IPS-NIHi7 (cell line): ENCODE results near the gene MAML1.
"Not testable (repeated sequence)": the region's sequence is repeated elsewhere in the genome, so short reads cannot be mapped to it uniquely, and the experiment has no call there.

Experiments used
- DNase-seq: peaks from one replicate; pipeline ENCODE4 v3.0.0; 2012; ENCODE audit warnings: mixed read lengths; ENCODE audit errors: extremely low spot score

Gene MAML1

DNA sequence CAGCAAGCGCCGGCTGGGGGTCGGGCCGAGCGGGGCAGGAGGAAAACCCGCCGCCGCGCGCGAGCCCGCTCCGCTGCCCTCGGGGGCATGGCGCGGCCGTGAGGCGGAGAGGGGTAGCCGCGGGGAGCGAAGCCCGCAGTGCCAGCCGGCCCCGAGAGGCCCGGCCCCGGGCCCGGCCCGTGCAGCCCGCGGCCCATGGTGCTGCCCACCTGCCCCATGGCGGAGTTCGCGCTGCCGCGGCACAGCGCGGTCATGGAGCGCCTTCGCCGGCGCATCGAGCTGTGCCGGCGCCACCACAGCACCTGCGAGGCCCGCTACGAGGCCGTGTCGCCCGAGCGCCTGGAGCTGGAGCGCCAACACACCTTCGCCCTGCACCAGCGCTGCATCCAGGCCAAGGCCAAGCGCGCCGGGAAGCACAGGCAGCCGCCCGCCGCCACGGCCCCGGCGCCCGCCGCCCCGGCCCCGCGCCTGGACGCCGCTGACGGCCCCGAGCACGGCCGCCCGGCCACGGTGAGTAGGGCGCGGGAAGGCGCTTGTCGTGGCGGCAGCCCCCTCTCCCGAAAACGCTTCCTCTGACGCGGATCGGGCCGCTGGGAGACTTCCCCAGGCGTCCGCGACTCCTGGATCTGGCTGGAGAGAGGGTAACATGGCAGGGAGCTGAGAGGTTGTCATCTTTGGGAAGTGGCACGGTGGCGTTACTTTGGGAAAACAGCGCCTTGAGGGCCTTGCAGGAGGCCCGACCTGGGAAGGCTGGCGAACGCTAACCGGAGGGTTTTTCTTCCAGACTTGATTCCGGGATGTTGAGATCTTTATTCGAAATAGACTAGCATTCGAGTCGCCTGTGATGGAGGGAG is 523 bp downstream of the MAML1 start:
- DNase-seq, result peak; percentile 42

DNA sequence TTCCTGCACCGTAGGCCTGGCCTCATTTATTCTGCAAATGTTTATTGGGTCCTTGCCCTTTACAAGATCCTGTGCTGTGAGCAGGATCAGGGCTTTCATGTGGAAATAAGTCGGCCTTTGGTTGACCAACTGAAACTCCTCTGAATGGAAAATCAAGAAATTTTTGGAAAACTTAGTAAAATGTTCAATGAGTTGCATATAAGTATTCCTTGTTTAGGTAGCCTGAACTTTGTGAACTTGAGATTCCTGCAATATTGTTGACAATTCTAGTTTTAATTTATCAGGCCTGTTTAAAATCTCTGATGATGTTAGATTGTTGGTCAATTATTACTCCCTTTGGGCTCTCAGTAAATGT is 1.1 kb downstream of the MAML1 start:
- no peak for DNase-seq

DNA sequence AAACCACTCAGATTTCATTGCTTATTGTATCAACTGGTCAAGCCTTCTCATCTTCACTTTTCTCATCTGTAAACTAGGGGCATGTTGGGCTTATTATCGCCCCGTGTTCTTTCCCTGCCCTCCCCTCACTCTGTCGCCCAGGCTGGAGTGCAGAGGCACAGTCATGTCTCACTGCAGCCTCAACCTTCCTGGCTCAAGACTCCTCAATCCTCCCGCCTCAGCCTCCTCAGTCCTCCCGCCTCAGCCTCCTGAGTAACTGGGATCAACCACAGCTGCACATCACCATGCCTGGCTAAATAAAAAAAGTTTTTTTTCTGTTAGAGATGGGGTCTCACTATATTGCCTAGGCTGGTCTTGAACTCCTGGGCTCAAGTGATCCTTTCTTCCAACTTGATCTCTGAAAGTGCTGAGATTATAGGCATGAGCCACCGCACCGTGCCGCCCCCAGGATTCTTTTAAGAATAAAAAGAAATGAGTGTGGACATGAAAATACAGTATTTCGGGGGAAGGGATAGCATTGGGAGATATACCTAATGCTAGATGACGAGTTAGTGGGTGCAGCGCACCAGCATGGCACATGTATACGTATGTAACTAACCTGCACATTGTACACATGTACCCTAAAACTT is 2.0 kb downstream of the MAML1 start:
- no peak for DNase-seq

- no peak for DNase-seq
Measured at GRCh38 chr5:179738742-179739141, 6.1 kb downstream of the MAML1 start.

- not testable (repeated sequence) for DNase-seq
Measured at GRCh38 chr5:179744106-179744505, 11.5 kb downstream of the MAML1 start.

DNA sequence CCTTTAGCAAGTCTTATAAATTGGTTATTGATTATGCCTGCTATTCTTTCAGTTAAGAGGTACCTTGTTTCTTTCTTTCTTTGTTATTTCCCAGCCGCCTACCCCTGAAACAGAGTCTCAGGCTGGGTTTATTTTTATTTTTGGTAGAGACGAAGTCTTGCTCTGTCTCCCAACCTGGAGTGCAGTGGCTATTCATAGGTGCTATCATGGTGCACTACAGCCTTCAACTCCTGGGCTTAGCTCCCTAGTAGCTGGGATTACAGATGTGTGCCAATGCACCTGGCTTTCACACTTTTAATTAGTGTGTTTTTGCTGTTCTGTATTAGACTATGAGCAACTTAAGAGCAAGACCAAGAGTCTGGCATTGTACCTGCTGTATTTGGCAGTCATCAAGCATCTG is 14.2 kb downstream of the MAML1 start:
- DNase-seq, result no peak

DNA sequence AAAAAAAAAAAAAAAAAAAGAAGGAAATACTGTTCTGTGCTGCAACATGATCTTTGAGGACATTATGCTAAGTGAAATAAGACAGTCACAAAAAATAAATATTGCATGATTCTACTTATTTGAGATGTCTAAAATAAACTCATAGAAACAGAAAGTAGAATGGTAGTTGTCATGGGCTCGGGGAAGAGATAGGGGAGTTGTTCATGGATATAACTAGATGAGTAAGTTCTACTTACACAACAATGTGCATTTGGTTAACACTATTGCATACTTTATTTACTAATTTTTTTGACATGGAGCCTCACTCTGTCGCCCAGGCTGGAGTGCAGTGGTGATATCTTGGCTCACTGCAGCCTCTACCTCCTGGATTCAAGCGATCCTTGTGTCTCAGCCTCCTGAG is 15.2 kb downstream of the MAML1 start:
- DNase-seq, result no peak

GRCh38 chr5:179749857-179750508 is 17.4 kb downstream of the MAML1 start:
- DNase-seq, result no peak

DNA sequence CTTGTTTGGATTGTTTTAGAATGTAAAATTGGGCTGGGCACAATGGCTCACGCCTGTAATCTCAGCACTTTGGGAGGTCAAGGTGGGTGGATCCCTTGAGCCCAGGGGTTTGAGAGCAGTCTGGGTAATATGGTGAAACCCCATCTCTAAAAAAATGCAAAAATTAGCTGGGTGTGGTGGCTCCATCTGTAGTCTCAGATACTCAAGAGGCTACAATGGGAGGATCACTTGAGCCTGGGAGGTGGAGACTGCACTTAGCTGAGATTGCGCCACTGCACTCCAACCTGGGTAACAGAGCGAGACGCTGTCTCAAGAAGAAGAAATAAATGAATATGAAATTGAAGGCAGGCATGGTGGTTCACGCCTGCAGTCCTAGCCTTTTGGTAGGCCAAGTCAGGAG is 21.3 kb downstream of the MAML1 start:
- DNase-seq, result no peak

DNA sequence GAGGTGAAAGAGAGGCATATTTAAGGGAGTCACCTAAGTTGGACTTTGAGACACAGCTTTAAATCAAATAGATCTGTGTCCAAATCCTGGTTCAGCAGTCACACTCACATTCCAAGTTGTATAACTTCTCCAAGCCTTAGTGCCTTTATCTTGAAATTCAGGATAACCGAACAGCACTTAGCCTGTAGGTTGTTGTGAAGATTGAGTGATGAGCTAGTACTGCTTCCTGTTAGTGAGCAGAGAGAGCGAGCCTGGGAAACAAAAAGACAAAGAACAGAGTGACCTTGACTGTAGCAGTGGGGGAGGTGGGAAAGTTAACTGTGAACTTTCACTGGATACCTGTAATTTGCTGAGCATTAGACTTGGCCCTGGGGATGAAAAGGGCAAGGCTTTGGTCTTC is 22.4 kb downstream of the MAML1 start:
- peak; percentile 38 for DNase-seq

GRCh38 chr5:179758955-179759354 is 26.3 kb downstream of the MAML1 start:
- DNase-seq, result no peak

GRCh38 chr5:179759581-179760551 is 27.2 kb downstream of the MAML1 start:
- peak; percentile 10 for DNase-seq

DNA sequence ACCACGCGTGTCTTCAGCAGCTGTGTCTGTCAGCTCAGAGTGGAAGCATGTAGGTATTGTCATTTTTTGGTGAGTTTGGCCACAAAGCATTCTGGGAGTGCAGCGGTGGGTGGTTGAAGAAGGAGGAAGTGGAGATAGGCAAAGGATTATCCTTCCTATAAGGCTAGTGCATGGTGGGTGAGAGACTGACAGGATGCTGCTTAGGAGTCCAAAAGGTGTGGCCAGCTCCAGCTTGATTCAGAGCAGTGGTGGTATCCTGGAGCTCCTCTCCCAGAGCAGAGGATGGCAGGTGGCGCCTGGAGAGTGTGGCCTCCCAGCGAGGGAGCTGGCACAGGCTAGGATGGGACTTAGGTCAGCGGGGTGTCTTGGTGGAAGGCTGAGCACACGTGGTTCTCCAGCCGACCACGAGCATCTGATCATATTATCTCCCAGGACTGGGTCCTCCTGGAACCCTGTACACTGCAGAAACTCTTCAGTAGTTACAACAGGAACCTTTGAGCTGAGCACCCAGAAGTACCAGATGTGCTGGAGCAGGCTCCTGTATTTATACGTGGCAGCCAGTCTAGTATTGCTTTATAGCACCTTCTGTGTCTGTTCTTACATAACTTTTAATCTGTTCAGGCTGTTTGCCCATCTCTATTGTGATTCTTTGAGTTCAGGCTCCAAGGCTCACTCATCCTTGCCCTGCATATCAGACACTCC is 29.6 kb downstream of the MAML1 start:
- peak; percentile 12 for DNase-seq

DNA sequence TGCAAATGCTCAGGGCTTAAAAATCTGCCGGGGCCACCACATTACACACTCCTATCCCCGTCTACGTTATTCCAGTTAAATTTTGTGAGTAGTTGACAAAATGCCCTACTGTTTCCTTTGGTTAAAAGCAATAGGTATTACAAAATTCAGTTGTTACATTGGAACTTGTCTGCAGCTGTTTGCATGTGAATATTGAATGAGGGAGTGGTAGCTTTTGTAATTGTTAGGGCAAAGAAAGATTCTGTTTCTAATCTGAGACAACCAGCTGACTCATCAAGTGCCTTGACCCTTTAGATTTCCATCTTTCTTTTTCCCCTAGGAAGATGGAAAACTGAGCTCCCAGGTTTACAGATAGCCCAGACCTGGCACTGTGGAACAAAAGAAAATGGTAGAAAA is 30.2 kb downstream of the MAML1 start:
- DNase-seq, result no peak

DNA sequence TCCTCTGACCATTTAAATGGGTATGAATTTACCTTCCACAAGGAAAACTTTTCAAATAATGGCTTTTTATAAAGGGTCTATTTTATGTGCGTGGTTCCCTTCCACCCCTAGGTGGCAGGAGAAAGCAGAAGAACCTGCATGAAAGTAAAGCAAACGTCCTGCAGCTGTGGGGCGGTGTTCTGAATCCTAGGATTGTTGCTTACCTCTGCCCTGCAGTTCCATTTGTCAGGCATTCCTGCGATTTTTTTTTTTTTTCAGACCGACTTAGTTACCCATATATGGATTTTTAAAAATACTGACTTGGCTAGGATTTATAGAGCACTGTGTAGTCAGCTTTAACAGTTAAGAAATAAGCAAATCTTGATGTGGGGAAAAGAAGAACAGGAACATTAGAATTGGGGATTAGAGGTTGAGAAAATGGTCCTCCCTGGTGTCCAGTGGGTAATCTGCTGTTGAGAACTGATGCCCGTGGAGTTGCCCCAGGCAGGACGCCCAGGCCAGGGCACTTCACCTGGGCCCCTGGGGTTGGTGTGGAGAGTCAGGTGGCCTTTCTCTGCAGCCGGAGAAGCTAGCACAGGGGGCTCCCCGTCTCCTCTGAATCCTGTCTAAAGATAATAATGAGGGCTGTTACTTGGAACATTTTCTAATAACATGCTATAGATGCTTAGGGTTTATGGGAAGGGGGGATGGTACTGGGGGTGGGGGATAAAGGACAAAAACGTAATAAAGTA is 30.8 kb downstream of the MAML1 start:
- peak; percentile 80 for DNase-seq

GRCh38 chr5:179764056-179764455 is 31.4 kb downstream of the MAML1 start:
- no peak for DNase-seq

DNA sequence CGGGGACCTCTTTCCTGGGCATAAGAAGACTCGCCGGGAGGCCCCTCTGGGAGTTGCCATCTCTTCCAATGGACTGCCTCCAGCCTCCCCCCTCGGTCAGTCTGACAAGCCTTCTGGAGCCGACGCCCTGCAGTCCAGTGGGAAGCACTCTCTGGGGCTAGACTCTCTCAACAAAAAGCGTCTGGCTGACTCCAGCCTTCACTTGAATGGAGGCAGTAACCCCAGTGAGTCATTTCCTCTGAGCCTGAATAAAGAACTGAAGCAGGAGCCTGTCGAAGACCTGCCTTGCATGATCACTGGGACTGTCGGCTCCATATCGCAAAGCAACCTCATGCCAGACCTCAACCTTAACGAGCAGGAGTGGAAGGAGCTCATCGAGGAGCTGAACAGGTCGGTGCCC is 32.8 kb downstream of the MAML1 start:
- no peak for DNase-seq

DNA sequence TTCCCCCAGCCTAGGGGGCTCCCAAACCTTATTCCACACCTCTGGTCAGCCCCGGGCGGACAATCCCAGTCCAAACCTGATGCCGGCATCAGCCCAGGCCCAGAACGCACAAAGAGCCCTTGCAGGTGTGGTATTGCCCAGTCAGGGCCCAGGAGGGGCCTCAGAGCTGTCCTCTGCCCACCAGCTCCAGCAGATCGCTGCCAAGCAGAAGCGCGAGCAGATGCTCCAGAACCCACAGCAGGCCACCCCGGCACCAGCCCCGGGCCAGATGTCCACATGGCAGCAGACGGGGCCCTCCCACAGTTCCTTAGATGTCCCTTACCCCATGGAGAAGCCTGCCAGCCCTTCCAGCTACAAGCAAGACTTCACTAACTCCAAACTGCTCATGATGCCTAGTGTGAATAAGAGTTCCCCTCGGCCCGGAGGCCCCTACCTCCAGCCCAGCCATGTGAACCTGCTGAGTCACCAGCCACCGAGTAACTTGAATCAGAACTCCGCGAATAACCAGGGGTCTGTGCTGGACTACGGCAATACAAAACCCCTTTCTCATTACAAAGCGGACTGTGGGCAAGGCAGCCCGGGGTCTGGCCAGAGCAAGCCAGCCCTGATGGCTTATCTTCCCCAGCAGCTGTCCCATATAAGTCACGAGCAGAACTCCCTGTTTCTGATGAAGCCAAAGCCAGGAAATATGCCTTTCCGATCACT is 33.6 kb downstream of the MAML1 start:
- DNase-seq, result no peak

- no peak for DNase-seq
Measured at GRCh38 chr5:179766726-179767455, 34.3 kb downstream of the MAML1 start.
